Nephron (organoid): ENCODE data around the gene PTPN2.

Source experiments
- H3K27ac Mint-ChIP-seq, 3 experiments: 2 replicates each; pipeline ENCODE4 v1.8.0; 2020; ENCODE audit warnings: mixed read lengths in 3 of 3, mild to moderate bottlenecking in 2 of 3, moderate library complexity in 1 of 3
- H3K27me3 Mint-ChIP-seq: 2 replicates; pipeline ENCODE4 v1.8.0; 2021; ENCODE audit warnings: low read depth, mild to moderate bottlenecking, moderate library complexity, mixed read lengths
- H3K36me3 Mint-ChIP-seq: 2 replicates; pipeline ENCODE4 v1.8.0; 2020; ENCODE audit warnings: low read depth, mixed read lengths
- H3K4me1 Mint-ChIP-seq: 2 replicates; pipeline ENCODE4 v1.8.0; 2020; ENCODE audit warnings: mixed read lengths
- H3K4me3 Mint-ChIP-seq, 3 experiments: 2 replicates each; pipeline ENCODE4 v1.8.0; 2020; ENCODE audit warnings: mild to moderate bottlenecking in 3 of 3, mixed read lengths in 3 of 3, moderate library complexity in 2 of 3
- H3K9me3 Mint-ChIP-seq: 2 replicates; pipeline ENCODE4 v1.8.0; 2020; ENCODE audit warnings: mixed read lengths
- CTCF ChIP-seq, 3 experiments: fragments of 200-600 bp; sonication (generic); IDR thresholded peaks; one replicate each; pipeline ENCODE4 v1.5.0; 2021; ENCODE audit warnings: antibody characterized with exemption in 3 of 3; ENCODE audit not compliant: unreplicated experiment in 3 of 3

PTPN2 gene

GRCh38 chr18:12867441-12868123, 16.5 kb downstream of the PTPN2 start:
- Mint-ChIP-seq H3K27me3 (no peaks in the 10 kb centered on the region), H3K27ac (no peak overlapping the region), H3K9me3 (peaks cover 3% of the 10 kb centered on the region), H3K4me1 (no peaks in the 10 kb centered on the region), H3K36me3 (peaks cover 11% of the 10 kb centered on the region), H3K4me3 (no peak overlapping the region)
- no peak for TF ChIP-seq CTCF (IDR thresholded peaks at IDR 0.05; ENCODE audit: unreplicated experiment in 3 of 3)

- Mint-ChIP-seq H3K4me1 (peaks cover 7% of the 10 kb centered on the region), H3K27ac (no peak overlapping the region), H3K4me3 (no peak overlapping the region), H3K27me3 (no peaks in the 10 kb centered on the region), H3K9me3 (no peaks in the 10 kb centered on the region), H3K36me3 (peaks cover 5% of the 10 kb centered on the region)
- TF ChIP-seq CTCF (IDR thresholded peaks at IDR 0.05; ENCODE audit: unreplicated experiment in 3 of 3): no peak
Observed at GRCh38 chr18:12863687-12864216, 20.3 kb downstream of the PTPN2 start.

GRCh38 chr18:12862874-12863482, 21.1 kb downstream of the PTPN2 start:
- no peak for TF ChIP-seq CTCF (IDR thresholded peaks at IDR 0.05; ENCODE audit: unreplicated experiment in 3 of 3)
- Mint-ChIP-seq H3K9me3 (no peaks in the 10 kb centered on the region), H3K36me3 (peaks cover 5% of the 10 kb centered on the region), H3K4me1 (peaks cover 7% of the 10 kb centered on the region), H3K27me3 (no peaks in the 10 kb centered on the region), H3K4me3 (no peak overlapping the region), H3K27ac (peak overlapping the region in 2 of 3 experiments; percentile 32 to 60)

- H3K27ac Mint-ChIP-seq: peak overlapping the region in 2 of 3 experiments; percentile 32 to 60
- TF ChIP-seq CTCF (IDR thresholded peaks at IDR 0.05; ENCODE audit: unreplicated experiment in 3 of 3): no peak
- H3K36me3 Mint-ChIP-seq: peaks cover 2% of the 10 kb centered on the region
- no peaks in the 10 kb centered on the region for H3K9me3 Mint-ChIP-seq
- H3K4me3 Mint-ChIP-seq: no peak overlapping the region
- peaks cover 7% of the 10 kb centered on the region for H3K4me1 Mint-ChIP-seq
- H3K27me3 Mint-ChIP-seq: no peaks in the 10 kb centered on the region
Observed at GRCh38 chr18:12862467-12862866, 21.6 kb downstream of the PTPN2 start.

- Mint-ChIP-seq H3K36me3 (peaks cover 5% of the 10 kb centered on the region), H3K27me3 (no peaks in the 10 kb centered on the region), H3K9me3 (no peaks in the 10 kb centered on the region), H3K4me1 (peaks cover 7% of the 10 kb centered on the region), H3K27ac (peak overlapping the region in 1 of 3 experiments; percentile 34), H3K4me3 (no peak overlapping the region)
- no peak for TF ChIP-seq CTCF (IDR thresholded peaks at IDR 0.05; ENCODE audit: unreplicated experiment in 3 of 3)
Observed at GRCh38 chr18:12861637-12862036, 22.4 kb downstream of the PTPN2 start.
